Tibial nerve (tissue), 4 donors: Measurements from ENCODE around the gene HLA-C. TPM values are rescaled to one million over a fixed set of nuclear protein-coding genes. Genes with fewer than 3 reads are reported as not detected.

ENCODE experiments used
- DNase-seq, 2 donors: peaks; one replicate each; pipeline ENCODE4 v3.0.0-alpha.2; 2019; ENCODE audit warnings: low spot score in 2 of 2
- H3K27ac ChIP-seq, 4 donors: fragments of 200-600 bp; sonication (generic) in 3 of 4; one replicate each; pipeline ENCODE4 v1.5.1; 2017 to 2019; ENCODE audit warnings: mild to moderate bottlenecking in 1 of 4
- H3K27me3 ChIP-seq, 2 donors: fragments of 200-600 bp; sonication (generic) in 1 of 2; one replicate each; pipeline versions ENCODE4 v1.5.1 to v1.6.0; 2017 to 2019
- H3K36me3 ChIP-seq, 3 donors: fragments of 200-600 bp; sonication (generic); one replicate each; pipeline ENCODE4 v1.5.1; 2018 to 2019
- H3K4me1 ChIP-seq, 4 donors: fragments of 200-600 bp; sonication (generic) in 3 of 4; one replicate each; pipeline ENCODE4 v1.5.1; 2017 to 2019
- H3K4me3 ChIP-seq, 4 donors: fragments of 200-600 bp; sonication (generic) in 3 of 4; one replicate each; pipeline ENCODE4 v1.5.1; 2017 to 2019; ENCODE audit warnings: mild to moderate bottlenecking in 1 of 4, moderate library complexity in 1 of 4
- H3K9me3 ChIP-seq, 4 donors: fragments of 200-600 bp; sonication (generic) in 3 of 4; one replicate each; pipeline ENCODE4 v1.5.1; 2017 to 2019
- CTCF ChIP-seq, 5 experiments: fragments of 200-600 bp in 3 of 5; fragments of 450-650 bp in 2 of 5; sonication (generic) in 3 of 5; IDR thresholded peaks; one replicate each; pipeline ENCODE4 v1.5.1; 2016 to 2019; ENCODE audit warnings: antibody characterized with exemption in 5 of 5, mild to moderate bottlenecking in 3 of 5, moderate library complexity in 2 of 5
- EP300 ChIP-seq, 2 donors: sonication (generic); formaldehyde crosslinking; IDR thresholded peaks; one replicate each; pipeline ENCODE4 v1.6.1; 2017; ENCODE audit warnings: antibody characterized with exemption in 2 of 2, mild to moderate bottlenecking in 1 of 2
- POLR2A ChIP-seq, 2 donors: fragments of 450-650 bp; IDR thresholded peaks; one replicate each; pipeline ENCODE4 v1.6.1; 2017; ENCODE audit warnings: antibody characterized with exemption in 2 of 2, mild to moderate bottlenecking in 2 of 2, moderate library complexity in 2 of 2
- WGBS, 2 donors: methylation state at CpG; one replicate each; pipeline ENCODE4 v1.1.5; 2018; 5-methylcytosine and 5-hydroxymethylcytosine counted together
- total RNA-seq, 4 donors: library from RNA; depleted of rRNA; stranded (reverse); fragments of >200 nt; gene quantifications; one replicate each; pipeline ENCODE4 v1.1.0, GENCODE V29; 2016

Gene HLA-C
- total RNA-seq, 4 donors from 2014 or later: 148 to 482 (median 409) TPM

- peaks cover 0 to 5% (median 0%) of the 10 kb centered on the region in 3 donors for H3K36me3 ChIP-seq
- H3K27me3 ChIP-seq: no peaks in the 10 kb centered on the region
- WGBS, 2 donors: 14 to 22% methylated on average over 28 of the region's 62 CpGs
- DNase-seq: peak; percentile 13 to 27
- H3K27ac ChIP-seq: peak overlapping the region; percentile 48 to 98 (median 89)
- H3K9me3 ChIP-seq: no peaks in the 10 kb centered on the region
- TF ChIP-seq CTCF (IDR thresholded peaks at IDR 0.05): no peak
- no peak for TF ChIP-seq POLR2A (IDR thresholded peaks at IDR 0.05)
- no peak for TF ChIP-seq EP300 (IDR thresholded peaks at IDR 0.05)
- H3K4me1 ChIP-seq: peaks cover 0 to 7% (median 0%) of the 10 kb centered on the region in 4 donors
- H3K4me3 ChIP-seq: peak overlapping the region; percentile 37 to 85 (median 56)
Measured at GRCh38 chr6:31270788-31271640, 878 bp downstream of the HLA-C start.

GRCh38 chr6:31268836-31269235 lies 3.1 kb downstream of the HLA-C start:
- Histone ChIP-seq H3K36me3 (peaks cover 0 to 5% (median 0%) of the 10 kb centered on the region in 3 donors), H3K4me1 (peaks cover 0 to 7% (median 0%) of the 10 kb centered on the region in 4 donors), H3K9me3 (no peaks in the 10 kb centered on the region), H3K27ac (no peak overlapping the region), H3K4me3 (no peak overlapping the region), H3K27me3 (no peaks in the 10 kb centered on the region)
- no peak for DNase-seq
- 49 to 61% methylated on average over 5 of the region's 5 CpGs for WGBS, 2 donors
- no peak for TF ChIP-seq POLR2A (IDR thresholded peaks at IDR 0.05)
- TF ChIP-seq CTCF (IDR thresholded peaks at IDR 0.05): no peak
- TF ChIP-seq EP300 (IDR thresholded peaks at IDR 0.05): no peak

- peaks cover 0 to 5% (median 0%) of the 10 kb centered on the region in 3 donors for H3K36me3 ChIP-seq
- no peak for DNase-seq
- peaks cover 0 to 7% (median 0%) of the 10 kb centered on the region in 4 donors for H3K4me1 ChIP-seq
- no peak overlapping the region for H3K27ac ChIP-seq
- 63 to 74% methylated on average over 7 of the region's 7 CpGs for WGBS, 2 donors
- H3K27me3 ChIP-seq: no peaks in the 10 kb centered on the region
- TF ChIP-seq POLR2A (IDR thresholded peaks at IDR 0.05) (no peak), CTCF (IDR thresholded peaks at IDR 0.05) (no peak), EP300 (IDR thresholded peaks at IDR 0.05) (no peak)
- no peak overlapping the region for H3K4me3 ChIP-seq
- no peaks in the 10 kb centered on the region for H3K9me3 ChIP-seq
Measured at GRCh38 chr6:31268369-31268765, 3.5 kb downstream of the HLA-C start.

- Histone ChIP-seq H3K36me3 (peaks cover 0 to 5% (median 0%) of the 10 kb centered on the region in 3 donors), H3K27me3 (no peaks in the 10 kb centered on the region), H3K9me3 (peaks cover 0 to 2% (median 0%) of the 10 kb centered on the region in 4 donors), H3K27ac (no peak overlapping the region), H3K4me1 (peaks cover 0 to 4% (median 0%) of the 10 kb centered on the region in 4 donors), H3K4me3 (no peak overlapping the region)
- 51% methylated on average over 7 of the region's 7 CpGs for WGBS, 2 donors
- TF ChIP-seq EP300 (IDR thresholded peaks at IDR 0.05) (no peak), POLR2A (IDR thresholded peaks at IDR 0.05) (no peak), CTCF (IDR thresholded peaks at IDR 0.05) (no peak)
- no peak for DNase-seq
Measured at GRCh38 chr6:31267651-31268368, 4.1 kb downstream of the HLA-C start.
